K562 (cell line): ENCODE results near the gene ANKRD33. TPM values are rescaled to one million over a fixed set of nuclear protein-coding genes. Genes with fewer than 3 reads are reported as not detected.
A peak's percentile ranks its signal among the peaks of the same experiment; 100 is the strongest.

ENCODE experiments used
- EP300 ChIP-seq: IDR thresholded peaks from 2 replicates; pipeline ENCODE4 v1.6.1; 2012; ENCODE audit warnings: low read length, improper control_type of control experiment
- NFIC ChIP-seq: fragments of 450-650 bp; IDR thresholded peaks from 2 replicates; pipeline ENCODE4 v1.6.1; 2017; ENCODE audit warnings: mild to moderate bottlenecking, inconsistent platforms
- ZNF217 ChIP-seq: sonication (generic); formaldehyde crosslinking; IDR thresholded peaks from 2 replicates; pipeline ENCODE4 v1.8.0; 2022; ENCODE audit warnings: mild to moderate bottlenecking, missing genetic modification reagents
- polyA plus RNA-seq, 8 experiments: library from polyadenylated mRNA; depleted of rRNA in 4 of 8; stranded (reverse) in 5 of 8; unstranded in 3 of 8; fragments of >200 nt; fragmentation: Nextera tagmentation in 2 of 8; fragmentation: Illumina TruSeq in 1 of 8; extraction: Ambion mirVana in 2 of 8; extraction: Trizol in 1 of 8; gene quantifications; 2 replicates each; pipeline versions ENCODE4 v1.2.1 to v1.2.3, GENCODE V29; 2011 to 2014; ENCODE audit warnings: inconsistent platforms in 1 of 8, missing spikeins in 1 of 8
- total RNA-seq, 7 experiments: library from RNA; depleted of rRNA in 6 of 7; stranded (reverse); fragments of >200 nt in 6 of 7; fragmentation: Illumina TruSeq in 2 of 7; extraction: Trizol in 2 of 7; gene quantifications; 2 replicates each; pipeline versions ENCODE4 v1.2.1 to v1.2.3, GENCODE V29; 2011 to 2021; ENCODE audit warnings: low replicate concordance in 1 of 7
- TF ChIP-seq, protein P1 (sequence below): sonication (generic); formaldehyde crosslinking; IDR thresholded peaks from 2 replicates; pipeline ENCODE4 v1.8.0; 2023; ENCODE audit warnings: mild to moderate bottlenecking, missing genetic modification reagents
- TF ChIP-seq, protein P2 (sequence below), 2 experiments: IDR thresholded peaks in 1 of 2; conservative IDR thresholded peaks in 1 of 2; 2 replicates each; pipeline ENCODE4 v1.6.1; 2016; ENCODE audit warnings: low read depth in 2 of 2, mild to moderate bottlenecking in 1 of 2, missing compliant biosample characterization in 1 of 2, missing genetic modification characterization in 1 of 2, moderate library complexity in 1 of 2
- TF ChIP-seq, protein P3 (sequence below): fragments of 200-600 bp; sonication (generic); IDR thresholded peaks from one replicate; pipeline ENCODE4 v1.6.1; 2012; ENCODE audit warnings: mild to moderate bottlenecking, low read depth, low read length, inconsistent platforms

ANKRD33 gene
- total and polyA plus RNA-seq, 9 of the 15 experiments (the other 6 are each of a cell fraction or from before 2014, with no cell fraction given) = 0.04 to 0.11 (median 0.07) TPM; not detected in 4

DNA sequence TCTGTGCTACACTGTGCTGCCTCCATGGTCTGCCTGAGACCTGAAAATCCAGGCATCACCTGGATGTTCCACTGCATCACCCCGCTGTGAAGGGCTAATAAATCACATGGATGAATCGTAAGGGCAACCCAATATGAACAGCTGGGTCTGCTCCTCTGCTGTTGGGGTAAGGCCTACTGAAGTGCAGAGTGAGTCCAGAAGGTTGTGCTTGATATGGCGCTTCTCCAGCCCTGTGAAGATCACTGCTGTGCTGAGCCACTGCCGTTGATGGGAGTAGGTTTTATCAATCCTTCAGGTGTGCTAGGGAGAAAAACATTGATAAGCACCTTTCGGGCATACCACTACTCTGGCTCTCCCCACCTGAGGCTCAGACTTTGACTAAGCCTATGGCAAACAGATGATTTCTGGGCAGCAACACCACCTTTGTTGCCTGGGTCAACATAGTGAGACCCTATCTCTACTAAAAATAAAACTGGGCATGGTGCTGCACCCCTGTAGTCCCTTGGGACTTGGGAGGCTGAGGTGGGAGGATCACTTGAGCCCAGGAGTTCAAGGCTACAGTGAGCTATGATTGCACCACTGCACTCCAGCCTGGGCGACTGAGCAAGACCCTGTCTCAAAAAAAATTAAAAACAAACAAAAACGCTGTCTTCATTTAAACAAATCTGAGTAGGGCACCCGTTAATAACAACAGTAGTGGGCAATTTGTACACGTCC, 21.1 kb downstream of the ANKRD33 start (continued):
- TF ChIP-seq, protein P1, sequence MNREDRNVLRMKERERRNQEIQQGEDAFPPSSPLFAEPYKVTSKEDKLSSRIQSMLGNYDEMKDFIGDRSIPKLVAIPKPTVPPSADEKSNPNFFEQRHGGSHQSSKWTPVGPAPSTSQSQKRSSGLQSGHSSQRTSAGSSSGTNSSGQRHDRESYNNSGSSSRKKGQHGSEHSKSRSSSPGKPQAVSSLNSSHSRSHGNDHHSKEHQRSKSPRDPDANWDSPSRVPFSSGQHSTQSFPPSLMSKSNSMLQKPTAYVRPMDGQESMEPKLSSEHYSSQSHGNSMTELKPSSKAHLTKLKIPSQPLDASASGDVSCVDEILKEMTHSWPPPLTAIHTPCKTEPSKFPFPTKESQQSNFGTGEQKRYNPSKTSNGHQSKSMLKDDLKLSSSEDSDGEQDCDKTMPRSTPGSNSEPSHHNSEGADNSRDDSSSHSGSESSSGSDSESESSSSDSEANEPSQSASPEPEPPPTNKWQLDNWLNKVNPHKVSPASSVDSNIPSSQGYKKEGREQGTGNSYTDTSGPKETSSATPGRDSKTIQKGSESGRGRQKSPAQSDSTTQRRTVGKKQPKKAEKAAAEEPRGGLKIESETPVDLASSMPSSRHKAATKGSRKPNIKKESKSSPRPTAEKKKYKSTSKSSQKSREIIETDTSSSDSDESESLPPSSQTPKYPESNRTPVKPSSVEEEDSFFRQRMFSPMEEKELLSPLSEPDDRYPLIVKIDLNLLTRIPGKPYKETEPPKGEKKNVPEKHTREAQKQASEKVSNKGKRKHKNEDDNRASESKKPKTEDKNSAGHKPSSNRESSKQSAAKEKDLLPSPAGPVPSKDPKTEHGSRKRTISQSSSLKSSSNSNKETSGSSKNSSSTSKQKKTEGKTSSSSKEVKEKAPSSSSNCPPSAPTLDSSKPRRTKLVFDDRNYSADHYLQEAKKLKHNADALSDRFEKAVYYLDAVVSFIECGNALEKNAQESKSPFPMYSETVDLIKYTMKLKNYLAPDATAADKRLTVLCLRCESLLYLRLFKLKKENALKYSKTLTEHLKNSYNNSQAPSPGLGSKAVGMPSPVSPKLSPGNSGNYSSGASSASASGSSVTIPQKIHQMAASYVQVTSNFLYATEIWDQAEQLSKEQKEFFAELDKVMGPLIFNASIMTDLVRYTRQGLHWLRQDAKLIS (CRISPR knock-in tag) = no peak
- TF ChIP-seq, protein P2, sequence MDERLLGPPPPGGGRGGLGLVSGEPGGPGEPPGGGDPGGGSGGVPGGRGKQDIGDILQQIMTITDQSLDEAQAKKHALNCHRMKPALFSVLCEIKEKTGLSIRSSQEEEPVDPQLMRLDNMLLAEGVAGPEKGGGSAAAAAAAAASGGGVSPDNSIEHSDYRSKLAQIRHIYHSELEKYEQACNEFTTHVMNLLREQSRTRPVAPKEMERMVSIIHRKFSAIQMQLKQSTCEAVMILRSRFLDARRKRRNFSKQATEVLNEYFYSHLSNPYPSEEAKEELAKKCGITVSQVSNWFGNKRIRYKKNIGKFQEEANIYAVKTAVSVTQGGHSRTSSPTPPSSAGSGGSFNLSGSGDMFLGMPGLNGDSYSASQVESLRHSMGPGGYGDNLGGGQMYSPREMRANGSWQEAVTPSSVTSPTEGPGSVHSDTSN (CRISPR knock-in tag; IDR thresholded peaks at IDR 0.05; ENCODE audit: low read depth) = no peak
- TF ChIP-seq, protein P2 (tag; conservative IDR thresholded peaks at IDR 0.05; ENCODE audit: low read depth) = peak; percentile 27; the same call in 1 of the 2 replicates
- peak; percentile 67; the same call in 1 of the 2 replicates for TF ChIP-seq EP300
- peak; percentile 84 for TF ChIP-seq NFIC
- no peak for TF ChIP-seq ZNF217
- TF ChIP-seq, protein P3, sequence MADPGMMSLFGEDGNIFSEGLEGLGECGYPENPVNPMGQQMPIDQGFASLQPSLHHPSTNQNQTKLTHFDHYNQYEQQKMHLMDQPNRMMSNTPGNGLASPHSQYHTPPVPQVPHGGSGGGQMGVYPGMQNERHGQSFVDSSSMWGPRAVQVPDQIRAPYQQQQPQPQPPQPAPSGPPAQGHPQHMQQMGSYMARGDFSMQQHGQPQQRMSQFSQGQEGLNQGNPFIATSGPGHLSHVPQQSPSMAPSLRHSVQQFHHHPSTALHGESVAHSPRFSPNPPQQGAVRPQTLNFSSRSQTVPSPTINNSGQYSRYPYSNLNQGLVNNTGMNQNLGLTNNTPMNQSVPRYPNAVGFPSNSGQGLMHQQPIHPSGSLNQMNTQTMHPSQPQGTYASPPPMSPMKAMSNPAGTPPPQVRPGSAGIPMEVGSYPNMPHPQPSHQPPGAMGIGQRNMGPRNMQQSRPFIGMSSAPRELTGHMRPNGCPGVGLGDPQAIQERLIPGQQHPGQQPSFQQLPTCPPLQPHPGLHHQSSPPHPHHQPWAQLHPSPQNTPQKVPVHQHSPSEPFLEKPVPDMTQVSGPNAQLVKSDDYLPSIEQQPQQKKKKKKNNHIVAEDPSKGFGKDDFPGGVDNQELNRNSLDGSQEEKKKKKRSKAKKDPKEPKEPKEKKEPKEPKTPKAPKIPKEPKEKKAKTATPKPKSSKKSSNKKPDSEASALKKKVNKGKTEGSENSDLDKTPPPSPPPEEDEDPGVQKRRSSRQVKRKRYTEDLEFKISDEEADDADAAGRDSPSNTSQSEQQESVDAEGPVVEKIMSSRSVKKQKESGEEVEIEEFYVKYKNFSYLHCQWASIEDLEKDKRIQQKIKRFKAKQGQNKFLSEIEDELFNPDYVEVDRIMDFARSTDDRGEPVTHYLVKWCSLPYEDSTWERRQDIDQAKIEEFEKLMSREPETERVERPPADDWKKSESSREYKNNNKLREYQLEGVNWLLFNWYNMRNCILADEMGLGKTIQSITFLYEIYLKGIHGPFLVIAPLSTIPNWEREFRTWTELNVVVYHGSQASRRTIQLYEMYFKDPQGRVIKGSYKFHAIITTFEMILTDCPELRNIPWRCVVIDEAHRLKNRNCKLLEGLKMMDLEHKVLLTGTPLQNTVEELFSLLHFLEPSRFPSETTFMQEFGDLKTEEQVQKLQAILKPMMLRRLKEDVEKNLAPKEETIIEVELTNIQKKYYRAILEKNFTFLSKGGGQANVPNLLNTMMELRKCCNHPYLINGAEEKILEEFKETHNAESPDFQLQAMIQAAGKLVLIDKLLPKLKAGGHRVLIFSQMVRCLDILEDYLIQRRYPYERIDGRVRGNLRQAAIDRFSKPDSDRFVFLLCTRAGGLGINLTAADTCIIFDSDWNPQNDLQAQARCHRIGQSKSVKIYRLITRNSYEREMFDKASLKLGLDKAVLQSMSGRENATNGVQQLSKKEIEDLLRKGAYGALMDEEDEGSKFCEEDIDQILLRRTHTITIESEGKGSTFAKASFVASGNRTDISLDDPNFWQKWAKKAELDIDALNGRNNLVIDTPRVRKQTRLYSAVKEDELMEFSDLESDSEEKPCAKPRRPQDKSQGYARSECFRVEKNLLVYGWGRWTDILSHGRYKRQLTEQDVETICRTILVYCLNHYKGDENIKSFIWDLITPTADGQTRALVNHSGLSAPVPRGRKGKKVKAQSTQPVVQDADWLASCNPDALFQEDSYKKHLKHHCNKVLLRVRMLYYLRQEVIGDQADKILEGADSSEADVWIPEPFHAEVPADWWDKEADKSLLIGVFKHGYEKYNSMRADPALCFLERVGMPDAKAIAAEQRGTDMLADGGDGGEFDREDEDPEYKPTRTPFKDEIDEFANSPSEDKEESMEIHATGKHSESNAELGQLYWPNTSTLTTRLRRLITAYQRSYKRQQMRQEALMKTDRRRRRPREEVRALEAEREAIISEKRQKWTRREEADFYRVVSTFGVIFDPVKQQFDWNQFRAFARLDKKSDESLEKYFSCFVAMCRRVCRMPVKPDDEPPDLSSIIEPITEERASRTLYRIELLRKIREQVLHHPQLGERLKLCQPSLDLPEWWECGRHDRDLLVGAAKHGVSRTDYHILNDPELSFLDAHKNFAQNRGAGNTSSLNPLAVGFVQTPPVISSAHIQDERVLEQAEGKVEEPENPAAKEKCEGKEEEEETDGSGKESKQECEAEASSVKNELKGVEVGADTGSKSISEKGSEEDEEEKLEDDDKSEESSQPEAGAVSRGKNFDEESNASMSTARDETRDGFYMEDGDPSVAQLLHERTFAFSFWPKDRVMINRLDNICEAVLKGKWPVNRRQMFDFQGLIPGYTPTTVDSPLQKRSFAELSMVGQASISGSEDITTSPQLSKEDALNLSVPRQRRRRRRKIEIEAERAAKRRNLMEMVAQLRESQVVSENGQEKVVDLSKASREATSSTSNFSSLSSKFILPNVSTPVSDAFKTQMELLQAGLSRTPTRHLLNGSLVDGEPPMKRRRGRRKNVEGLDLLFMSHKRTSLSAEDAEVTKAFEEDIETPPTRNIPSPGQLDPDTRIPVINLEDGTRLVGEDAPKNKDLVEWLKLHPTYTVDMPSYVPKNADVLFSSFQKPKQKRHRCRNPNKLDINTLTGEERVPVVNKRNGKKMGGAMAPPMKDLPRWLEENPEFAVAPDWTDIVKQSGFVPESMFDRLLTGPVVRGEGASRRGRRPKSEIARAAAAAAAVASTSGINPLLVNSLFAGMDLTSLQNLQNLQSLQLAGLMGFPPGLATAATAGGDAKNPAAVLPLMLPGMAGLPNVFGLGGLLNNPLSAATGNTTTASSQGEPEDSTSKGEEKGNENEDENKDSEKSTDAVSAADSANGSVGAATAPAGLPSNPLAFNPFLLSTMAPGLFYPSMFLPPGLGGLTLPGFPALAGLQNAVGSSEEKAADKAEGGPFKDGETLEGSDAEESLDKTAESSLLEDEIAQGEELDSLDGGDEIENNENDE = no peak
